NCI-H2196 treated with DMSO at 0.1 percent for 48 hours (cell line): ENCODE measurements around the gene DNAJC2.
"Not testable (repeated sequence)": the region's sequence is repeated elsewhere in the genome, so short reads cannot be mapped to it uniquely, and the experiment has no call there.

Experiments
- DNase-seq: peaks from one replicate; lab custom pipeline; 2025; ENCODE audit not compliant: unreplicated experiment; lab: John Stamatoyannopoulos, UW

DNAJC2 gene

DNA sequence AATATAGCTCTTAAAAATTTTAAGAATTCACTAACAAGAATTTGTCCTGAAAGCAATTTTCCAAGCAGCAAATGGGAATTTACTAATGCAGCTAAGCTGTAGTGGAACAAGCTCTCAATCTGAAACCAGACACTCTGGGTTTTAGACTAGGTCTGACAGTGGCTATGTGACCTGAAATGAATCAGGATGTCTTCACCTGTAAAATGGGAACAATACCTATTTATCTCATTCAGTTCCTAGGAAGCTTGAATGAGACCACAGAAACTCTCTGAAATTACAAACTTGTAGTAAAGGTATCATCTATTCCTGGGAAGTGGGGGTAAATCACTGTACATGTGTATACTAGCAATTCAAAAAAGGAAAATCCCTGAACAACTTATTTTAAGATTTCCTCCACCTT lies 1.2 kb downstream of the DNAJC2 start:
- no peak for DNase-seq

DNA sequence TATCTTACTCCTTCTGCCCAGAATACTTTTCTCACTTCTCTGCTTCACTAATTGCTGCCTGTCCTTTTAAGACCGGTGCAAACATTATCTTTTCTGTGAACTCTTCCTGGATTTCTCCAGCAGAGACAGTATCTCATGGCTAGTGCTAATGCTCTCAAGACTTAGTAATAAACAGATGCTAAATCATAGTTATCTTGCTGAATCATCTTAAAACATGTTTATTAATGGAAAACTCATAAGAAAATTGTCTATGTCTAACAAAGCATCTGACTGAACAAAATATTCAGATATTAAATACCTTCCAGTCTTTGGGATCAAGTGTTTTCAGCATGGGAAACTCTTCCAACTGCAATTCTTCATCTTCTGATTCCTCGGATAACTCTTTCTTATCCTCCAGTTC lies 3.1 kb downstream of the DNAJC2 start:
- DNase-seq: no peak

DNA sequence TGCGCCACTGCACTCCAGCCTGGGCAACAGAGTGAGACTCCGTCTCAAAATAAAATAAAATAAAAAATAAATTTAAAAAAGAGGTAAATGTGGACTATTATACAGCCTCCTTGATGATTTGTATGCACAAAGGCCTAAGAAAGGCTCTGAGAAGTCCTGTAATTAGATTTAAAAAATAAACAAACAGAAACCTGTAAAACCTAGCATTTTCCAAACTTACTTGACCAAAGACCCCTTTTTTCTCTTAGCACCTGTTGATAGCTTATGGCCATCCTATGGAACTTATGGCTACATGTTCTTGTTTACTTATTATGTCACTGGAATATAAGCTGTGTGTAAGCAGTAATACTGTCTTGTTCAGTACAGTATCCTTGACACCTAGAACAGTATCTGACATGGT lies 5.7 kb downstream of the DNAJC2 start:
- no peak for DNase-seq

DNA sequence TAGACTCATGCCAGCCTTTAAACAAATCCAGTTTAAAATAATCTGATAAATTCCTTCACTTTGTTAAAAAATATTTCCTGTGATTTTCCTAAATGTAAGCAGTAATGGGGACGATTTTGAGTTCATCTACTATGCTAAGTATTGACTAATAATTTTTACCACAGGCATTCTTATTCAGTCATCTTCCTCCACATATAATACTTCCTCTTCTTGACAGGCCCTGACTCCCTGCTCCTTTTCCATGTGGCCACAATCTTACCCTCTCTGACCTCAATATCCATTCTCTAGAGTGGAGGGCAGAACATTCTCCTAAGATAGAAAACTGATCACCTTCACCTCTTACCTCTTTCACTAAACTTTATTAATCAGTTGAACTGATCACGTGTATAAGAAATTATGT lies 7.8 kb downstream of the DNAJC2 start:
- DNase-seq: no peak

DNA sequence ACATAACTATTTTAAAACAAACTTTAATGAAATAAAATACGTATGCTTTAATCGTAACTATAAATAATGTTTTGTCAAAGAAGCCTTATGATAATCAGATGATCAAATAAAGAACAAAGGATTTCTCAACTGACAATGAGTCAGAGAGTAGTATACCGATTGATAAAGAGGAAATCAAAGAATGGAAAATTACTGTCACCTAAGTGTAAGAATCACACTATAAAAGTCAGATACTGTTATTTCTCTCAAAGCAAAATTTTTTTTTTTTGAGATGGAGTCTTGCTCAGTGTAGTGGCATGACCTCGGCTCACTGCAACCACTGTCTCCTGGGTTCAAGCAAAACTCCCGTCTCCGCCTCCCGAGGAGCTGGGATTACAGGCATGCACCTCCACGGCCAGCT lies 18.8 kb downstream of the DNAJC2 start:
- DNase-seq: no peak

DNA sequence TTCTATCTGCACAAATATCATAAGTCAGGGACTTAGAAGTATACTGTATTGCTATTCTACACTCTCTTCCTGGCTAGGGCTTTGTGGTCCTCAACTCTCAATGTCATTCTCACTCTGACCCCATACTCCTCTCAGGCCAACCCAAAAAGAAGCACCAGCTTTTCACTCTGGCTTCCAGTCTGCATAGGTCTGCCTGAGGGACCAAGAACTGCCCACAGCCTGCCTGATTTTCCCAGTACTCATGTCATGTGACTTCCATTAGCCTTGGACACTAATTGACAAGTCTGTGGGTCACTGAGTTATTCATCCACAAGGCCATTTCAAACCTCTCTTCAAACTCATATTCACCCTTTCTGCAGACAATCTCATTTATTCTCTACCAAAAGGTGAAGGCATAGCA lies 27.6 kb downstream of the DNAJC2 start:
- DNase-seq: no peak

DNA sequence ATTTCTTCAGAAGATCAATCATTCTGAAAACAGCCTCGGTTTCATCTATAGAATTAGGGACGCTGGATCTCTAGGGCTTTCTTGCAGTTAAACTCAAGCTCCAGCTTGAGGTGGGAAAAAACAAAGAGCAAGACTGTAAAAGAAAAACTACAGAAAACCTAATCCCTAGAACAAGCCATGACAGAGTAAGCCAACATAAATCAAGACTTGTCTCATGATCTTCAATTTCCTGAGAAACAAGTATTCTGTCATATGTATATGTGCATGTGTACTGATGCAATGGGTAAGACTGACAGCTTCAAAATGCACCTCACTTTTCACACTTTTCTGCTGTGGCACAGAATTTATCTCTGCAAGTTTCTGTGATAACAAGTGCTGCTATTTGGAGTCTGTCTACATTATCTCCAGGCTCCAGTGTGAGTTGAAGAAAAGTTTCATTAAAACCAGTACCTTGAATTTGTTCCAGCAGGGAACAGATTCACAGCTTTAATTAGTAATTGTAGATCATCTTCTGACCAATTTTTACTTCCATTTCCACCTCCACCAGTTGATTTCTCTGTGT lies 28.1 kb downstream of the DNAJC2 start:
- no peak for DNase-seq

DNA sequence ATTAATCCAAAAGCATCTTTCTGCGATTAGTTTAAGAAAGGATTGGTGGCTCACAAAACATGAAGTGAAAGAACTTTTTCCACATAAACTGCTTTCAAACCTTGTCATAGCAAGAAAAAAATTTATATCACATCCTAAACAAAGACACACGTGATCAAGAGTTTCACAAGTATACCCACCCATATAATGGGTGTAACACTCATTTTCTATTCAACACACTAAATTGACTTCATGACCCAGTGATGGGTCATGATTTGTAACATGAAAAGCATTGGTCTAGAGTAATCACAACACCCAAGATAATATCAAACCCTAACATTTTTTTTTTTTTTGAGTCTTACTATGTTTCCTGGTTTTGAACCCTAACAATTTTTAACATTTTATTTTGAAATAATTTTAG lies 29.7 kb downstream of the DNAJC2 start:
- no peak for DNase-seq

DNA sequence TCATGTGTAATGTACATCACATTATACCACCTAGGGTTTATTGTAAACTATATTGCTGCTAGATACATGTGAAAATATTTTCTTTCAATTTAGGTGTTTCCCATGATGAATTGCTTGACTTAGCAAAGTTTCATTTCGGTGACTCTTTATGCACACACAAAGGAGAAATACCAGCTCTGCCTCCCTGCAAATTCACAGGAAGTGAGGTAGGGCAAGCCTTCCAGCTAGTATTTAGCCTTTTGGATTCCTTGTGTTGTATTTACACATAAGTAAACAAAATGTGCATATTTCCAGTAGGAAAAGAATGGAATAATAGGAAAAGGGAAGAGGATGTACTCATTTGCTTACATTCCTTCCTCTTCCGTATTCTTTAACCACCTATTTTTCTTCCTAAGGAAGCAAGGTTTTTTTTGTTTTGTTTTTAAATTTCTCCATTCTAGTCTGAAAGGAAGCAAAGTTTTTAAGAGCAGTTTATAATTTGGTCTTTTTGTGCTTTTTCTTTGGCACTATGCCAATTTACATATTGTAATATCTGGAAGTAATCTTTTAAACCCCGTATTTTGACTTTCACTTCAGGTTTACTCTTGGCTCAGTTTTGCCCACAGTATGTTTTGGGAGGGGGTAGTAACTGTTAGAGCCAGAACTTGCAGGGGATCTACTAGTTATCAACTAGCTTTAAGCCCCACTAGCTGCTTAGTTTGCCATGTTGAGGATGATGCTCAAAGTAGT lies 36.9 kb downstream of the DNAJC2 start:
- no peak for DNase-seq

DNA sequence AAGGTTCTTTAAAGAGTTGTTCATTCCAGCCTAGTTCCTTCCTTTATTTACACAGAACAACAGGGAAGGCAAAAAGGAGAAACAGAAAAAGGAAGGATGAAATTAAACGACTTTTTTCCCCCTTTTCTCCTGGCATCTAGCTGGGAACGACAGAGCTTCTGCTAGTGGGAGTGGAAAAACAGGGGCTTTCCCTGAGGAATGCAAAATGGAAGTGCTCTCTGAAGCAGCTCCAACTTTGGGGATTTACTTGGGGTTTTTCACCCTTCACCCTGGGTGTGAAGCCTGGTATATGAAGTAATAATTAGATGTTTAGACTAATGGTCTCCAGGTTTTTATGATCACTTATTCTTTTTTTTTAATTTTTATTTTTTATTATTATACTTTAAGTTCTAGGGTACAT lies 43.1 kb downstream of the DNAJC2 start:
- DNase-seq: no peak

DNA sequence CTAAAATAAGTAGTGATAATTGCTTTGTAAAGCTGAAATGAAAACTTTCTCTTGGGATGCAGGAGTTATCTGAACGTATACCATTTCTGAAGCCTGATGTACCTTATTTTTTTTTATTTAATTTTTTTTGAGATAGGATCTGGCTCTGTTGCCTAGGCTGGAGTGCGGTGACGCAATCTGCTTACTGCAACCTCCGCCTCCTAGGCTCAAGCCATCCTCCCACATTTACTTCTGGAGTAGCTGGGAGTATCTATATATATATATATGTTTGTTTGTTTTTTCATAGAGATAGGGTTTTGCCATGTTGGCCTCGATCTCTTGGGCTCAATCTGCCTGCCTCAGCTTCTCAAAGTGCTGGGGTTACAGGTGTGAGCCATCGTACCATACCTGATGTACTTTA lies 44.9 kb downstream of the DNAJC2 start:
- DNase-seq: no peak

DNA sequence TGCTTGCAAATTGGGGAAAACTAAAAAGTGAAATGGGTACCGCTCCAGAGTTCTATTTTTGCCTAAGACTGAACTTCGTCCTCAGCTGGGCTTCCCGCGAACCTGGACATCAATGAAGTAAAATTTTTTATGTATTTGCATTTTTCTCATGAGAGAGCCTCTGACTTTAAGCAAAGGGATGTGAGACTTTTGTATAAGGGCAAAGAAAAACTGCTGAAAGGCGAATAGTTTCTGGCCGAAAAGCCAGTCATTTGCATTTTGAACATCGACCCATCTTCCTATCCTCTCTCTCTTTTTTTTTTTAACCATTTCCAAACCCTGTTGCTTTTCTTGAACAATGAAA lies 46.8 kb downstream of the DNAJC2 start:
- no peak for DNase-seq

DNA sequence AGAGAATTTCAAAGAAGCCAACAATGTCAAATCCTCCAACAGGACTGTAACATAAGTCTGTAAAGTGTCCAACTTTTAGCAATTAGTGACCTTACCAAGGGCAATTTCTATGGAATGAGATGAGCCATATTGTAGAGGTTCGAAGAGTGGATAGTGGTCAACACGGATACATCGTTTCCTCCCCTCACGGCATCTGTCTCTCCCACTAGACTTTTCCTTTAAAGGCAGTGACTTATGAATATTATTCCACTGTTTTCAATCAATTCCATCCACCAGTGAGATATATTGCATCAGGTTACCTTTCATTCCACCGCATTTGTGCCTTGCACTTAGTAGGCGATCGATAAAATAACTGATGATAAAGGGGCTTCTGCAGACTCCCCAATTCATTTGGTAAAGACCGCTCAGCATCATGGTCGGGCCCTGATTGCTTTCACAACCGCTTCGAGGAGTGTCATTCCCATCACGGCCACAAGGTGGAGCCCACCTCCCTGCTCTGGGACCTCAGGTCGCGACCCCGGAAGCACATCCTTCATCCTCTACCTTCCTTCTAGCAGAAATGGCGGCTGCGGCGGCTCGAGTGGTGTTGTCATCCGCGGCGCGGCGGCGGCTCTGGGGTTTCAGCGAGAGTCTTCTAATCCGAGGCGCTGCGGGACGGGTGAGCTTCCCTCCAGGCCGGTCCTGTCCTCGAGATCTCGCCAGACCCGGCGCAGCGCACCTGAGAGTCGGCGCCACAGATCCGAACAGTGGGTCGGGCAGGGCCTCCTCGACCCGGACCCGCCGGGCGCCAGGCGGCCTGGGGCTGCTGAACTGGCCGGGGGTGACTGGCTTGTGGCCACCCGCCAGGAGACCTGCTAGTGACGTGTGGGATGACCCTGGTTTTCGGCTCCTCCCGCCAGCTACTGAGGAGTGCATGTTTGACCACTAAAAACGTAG lies 47.4 kb downstream of the DNAJC2 start, which contains the start of gene PMPCB:
PMPCB (plus strand) TSS at position 535 of the 936 bp plus-strand sequence; CDS start at position 560, 25 bp downstream.
- peak; percentile 71 for DNase-seq

DNA sequence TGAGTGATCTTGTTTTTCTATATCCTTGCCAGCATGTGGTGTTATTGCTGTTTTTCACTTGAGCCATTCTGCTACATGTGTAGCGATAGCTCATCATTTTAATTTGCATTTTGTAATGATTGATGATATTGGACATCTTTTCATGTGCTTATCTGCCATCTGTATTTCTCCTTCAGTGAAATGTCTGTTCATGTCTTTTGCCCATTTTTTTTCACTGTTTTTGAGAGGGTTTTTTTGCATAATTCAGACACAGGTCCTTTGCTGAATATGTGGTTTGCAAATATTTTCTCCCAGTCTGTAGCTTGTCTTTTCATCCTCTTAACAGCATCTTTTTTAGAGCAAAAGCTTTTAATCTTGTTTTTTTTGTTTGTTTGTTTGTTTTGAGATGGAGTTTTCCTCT lies 51.0 kb downstream of the DNAJC2 start:
- DNase-seq: no peak

DNA sequence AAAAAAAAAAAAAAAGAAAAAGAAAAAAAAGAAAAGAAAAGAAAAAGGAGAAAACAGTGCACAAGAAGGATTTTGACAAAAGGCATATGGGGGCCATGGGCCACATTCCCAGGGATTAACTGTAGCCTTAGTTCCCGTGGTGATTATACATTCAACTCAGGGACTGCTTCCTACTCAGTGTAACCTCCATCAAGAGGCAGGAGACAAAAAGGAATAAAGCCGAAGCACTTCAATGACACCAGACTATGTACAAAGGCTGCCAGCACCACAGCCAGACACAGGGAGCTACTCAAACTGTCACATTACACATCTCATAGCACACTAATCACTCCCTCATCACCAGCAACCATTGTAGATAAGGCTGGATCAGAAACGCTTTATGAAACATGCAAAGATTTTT lies 52.4 kb downstream of the DNAJC2 start:
- no peak for DNase-seq

DNA sequence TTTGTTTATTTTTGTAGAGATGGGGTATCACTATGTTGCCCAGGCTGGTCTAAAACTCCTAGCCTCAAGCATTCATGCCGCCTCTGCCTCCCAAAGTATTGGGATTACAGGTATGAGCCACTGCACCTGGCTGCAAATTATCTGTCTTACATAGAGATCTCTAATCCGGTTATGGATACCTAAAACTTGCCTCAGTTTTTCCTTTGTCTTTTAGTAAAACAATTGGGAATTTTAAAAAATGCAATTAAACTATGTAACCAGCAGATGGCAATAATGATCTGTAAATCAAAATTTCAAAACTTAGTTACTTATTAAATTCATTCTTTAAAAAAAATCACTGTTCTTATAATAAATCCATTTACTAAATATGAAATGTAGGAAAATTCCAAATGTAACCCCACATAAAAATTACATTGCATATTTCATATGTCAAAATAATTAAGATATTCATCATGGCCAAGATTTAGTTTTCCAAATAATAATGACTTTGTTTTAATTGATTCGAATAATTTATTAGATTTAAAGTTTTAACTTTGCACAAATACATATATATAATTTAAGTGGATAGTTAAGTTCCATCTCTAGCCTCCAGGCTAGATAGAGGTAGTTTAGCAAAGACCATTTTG lies 61.7 kb downstream of the DNAJC2 start:
- DNase-seq: not testable (repeated sequence)

DNA sequence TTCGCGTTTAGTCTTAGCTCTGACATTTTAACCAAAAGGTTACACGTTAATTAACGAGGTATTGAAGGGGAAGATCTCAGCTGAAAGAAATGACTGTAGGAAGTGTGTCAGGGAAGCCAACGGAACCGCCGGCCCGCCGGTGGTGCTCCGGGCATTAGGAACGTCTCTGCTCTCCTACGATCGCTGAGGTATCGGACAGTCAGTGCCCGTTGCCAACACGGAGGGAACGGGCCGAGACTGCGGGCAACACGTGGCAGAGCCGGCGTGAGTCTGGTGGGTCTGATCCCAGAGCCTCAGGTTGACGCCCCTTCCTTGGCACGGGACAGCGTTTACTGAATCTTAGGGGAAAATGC lies 63.8 kb downstream of the DNAJC2 start:
- not testable (repeated sequence) for DNase-seq

DNA sequence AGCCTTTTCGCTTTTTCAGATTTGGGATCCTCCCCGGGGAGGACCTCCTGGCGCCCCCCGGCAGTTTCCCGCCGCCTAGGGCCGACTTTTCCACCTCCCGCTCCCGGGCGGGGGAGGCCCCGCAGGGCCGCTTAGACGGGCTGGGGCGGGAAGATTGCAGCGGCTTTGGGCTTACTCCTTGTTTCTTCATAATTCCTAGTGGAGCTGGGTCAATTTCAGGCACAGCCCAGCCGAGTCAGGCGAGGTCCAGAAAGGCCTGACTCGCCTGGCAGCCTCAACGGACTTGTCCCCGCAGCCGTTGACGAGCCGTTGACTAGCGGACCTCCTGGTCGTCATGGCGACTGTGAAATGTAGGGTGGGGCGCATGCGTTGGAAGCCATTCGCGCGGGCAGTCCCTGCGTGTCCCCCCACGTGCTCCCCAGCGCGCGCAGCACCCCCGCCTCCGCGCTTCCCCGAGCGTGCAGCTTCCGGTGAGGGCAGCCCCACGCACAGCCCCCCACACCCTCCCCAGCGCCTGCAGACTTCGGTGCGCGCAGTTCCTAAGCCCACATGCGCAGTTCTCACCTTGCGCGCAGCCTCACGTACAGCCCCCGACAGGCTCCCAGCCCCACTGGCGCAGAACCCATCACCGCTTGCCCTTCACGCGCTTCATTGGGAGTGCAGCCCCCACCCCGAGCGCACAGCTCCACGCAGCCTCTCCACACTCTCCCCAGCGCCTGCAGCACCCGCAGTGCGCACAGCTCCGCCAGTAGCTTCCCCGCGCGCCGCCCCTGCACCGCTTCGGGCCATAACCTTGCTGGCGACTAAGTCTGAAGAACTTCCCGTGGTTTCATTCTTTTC lies 64.4 kb downstream of the DNAJC2 start:
- peak; percentile 31 for DNase-seq

DNA sequence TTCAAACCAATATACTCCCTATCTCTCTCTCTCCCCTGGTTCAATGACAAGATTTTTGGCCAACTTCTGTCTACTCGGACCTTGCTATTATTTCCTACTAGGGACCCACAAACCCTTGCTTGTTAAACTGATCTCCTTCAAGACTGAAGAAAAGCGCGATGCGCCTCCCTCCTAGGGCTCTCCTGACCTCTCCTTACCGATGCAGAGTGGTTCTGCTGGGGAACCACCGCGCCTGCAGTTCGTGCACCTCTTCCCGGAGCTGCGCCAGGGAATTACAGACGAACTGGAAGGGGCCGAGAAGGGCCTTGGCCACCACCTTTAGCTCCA lies 65.0 kb downstream of the DNAJC2 start:
- DNase-seq: not testable (repeated sequence)

DNA sequence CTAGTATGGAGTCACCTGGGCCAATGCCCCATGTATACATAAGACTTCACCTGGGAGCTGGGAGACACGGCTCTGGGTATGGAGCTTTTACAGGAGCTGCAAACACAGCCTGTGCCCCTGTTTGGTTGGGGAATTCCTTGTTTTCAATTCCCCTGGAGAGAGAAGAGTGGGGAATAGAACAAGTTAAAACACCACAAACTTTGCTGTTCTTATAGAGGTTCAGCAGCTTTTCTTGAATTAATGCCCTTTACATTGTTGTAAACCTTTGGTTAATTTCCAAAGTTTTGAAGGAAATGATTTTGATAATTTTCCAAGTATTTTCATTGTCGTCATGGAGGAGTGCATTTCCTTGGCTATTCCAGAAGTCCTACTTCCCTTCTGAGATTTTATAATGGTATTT lies 66.4 kb downstream of the DNAJC2 start:
- not testable (repeated sequence) for DNase-seq

DNA sequence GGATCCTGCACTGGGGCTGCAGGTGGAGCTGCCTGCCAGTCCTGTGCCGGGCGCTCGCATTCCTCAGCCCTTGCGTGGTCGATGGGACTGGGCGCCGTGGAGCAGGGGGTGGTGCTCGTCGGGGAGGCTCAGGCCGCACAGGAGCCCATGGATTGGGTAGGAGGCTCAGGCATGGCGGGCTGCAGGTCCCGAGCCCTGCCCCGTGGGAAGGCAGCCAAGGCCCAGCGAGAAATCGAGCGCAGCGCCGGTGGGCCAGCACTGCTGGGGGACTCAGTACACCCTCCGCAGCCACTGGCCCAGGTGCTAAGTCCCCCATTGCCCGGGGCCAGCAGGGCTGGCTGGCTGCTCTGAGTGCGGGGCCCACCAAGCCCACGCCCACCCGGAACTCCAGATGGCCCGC lies 69.7 kb downstream of the DNAJC2 start:
- DNase-seq: not testable (repeated sequence)
